ENCODE results near the gene FZD1. TPM values are rescaled to one million over a fixed set of nuclear protein-coding genes. Genes with fewer than 3 reads are reported as not detected.

The FZD1 gene
- total RNA-seq, 1 experiment from 2014 or later: 0.61 TPM

- Histone ChIP-seq H3K23ac (ENCODE audit: insufficient read length, low read depth, low read length) (no peak overlapping the region), H3K4me1 (ENCODE audit: insufficient read depth, low read length) (no peaks in the 10 kb centered on the region), H2AFZ (ENCODE audit: low read length) (no peak overlapping the region), H3K27me3 (ENCODE audit: insufficient read depth, low read length) (peaks cover 58% of the 10 kb centered on the region), H3K9me3 (ENCODE audit: control insufficient read depth, low read depth, low read length) (no peaks in the 10 kb centered on the region), H2BK15ac (ENCODE audit: low read depth, low read length) (no peak overlapping the region), H3T11ph (ENCODE audit: low read length) (no peak overlapping the region), H3K9ac (ENCODE audit: extremely low read depth, insufficient read length, low read length) (no peak overlapping the region), H2BK5ac (ENCODE audit: insufficient read length, low read length) (no peak overlapping the region), H2AK5ac (ENCODE audit: insufficient read length, low read length) (no peak overlapping the region), H3K23me2 (ENCODE audit: insufficient read length, low read depth, low read length, poor library complexity, severe bottlenecking) (peaks cover 26% of the 10 kb centered on the region), H3K27ac (ENCODE audit: insufficient read length, low read depth, low read length) (no peak overlapping the region), H4K5ac (ENCODE audit: insufficient read length, low read depth, low read length) (no peak overlapping the region), H3K4me2 (ENCODE audit: insufficient read depth, insufficient read length, low read length) (peak overlapping the region; percentile 74), H3K18ac (ENCODE audit: insufficient read length, low read depth, low read length) (no peak overlapping the region), H3K79me2 (ENCODE audit: insufficient read depth, low read length) (no peaks in the 10 kb centered on the region), H2BK20ac (ENCODE audit: low read depth, low read length, poor library complexity, severe bottlenecking) (no peak overlapping the region), H2BK120ac (ENCODE audit: low read depth, low read length, poor library complexity, severe bottlenecking) (no peak overlapping the region), H4K8ac (replicated peaks; ENCODE audit: insufficient read length, low read depth, low read length) (no peak overlapping the region), H3K79me1 (ENCODE audit: insufficient read depth, low read depth, low read length, poor library complexity, severe bottlenecking) (no peaks in the 10 kb centered on the region), H4K91ac (ENCODE audit: insufficient read length, low read depth, low read length) (no peak overlapping the region), H3K4ac (ENCODE audit: low read depth, low read length) (no peak overlapping the region), H4K20me1 (ENCODE audit: control insufficient read depth, insufficient read depth, insufficient read length) (peaks cover 2% of the 10 kb centered on the region), H3K14ac (ENCODE audit: insufficient read depth, low read length) (no peak overlapping the region), H3K56ac (ENCODE audit: insufficient read length, low read depth, low read length) (no peak overlapping the region), H2BK12ac (ENCODE audit: insufficient read length, low read depth, low read length) (no peak overlapping the region)
- Mint-ChIP-seq H3K27ac (no peak overlapping the region), H3K27me3 (ENCODE audit: low read depth) (peaks cover 92% of the 10 kb centered on the region), H3K4me3 (peak overlapping the region; percentile 72 to 88), H3K36me3 (ENCODE audit: insufficient read depth in 1 of 3, low read depth in 3 of 3) (no peaks in the 10 kb centered on the region), H3K9me3 (no peaks in the 10 kb centered on the region), H3K4me1 (peaks cover 27 to 37% of the 10 kb centered on the region in 2 experiments)
- WGBS (ENCODE audit: extremely low coverage, insufficient read length, low lambda C conversion rate): no CpG with 5 or more reads among the region's 31 CpGs
- TF ChIP-seq CTCF (conservative IDR thresholded peaks at IDR 0.05): no peak
- DNase-seq: peak; percentile 39
Observed at GRCh38 chr7:91265693-91266066, 1.4 kb downstream of the FZD1 start.
